ENCODE data around the gene NFKBIB.
"Not testable (repeated sequence)": the region's sequence is repeated elsewhere in the genome, so short reads cannot be mapped to it uniquely, and the experiment has no call there.

NFKBIB gene

DNA sequence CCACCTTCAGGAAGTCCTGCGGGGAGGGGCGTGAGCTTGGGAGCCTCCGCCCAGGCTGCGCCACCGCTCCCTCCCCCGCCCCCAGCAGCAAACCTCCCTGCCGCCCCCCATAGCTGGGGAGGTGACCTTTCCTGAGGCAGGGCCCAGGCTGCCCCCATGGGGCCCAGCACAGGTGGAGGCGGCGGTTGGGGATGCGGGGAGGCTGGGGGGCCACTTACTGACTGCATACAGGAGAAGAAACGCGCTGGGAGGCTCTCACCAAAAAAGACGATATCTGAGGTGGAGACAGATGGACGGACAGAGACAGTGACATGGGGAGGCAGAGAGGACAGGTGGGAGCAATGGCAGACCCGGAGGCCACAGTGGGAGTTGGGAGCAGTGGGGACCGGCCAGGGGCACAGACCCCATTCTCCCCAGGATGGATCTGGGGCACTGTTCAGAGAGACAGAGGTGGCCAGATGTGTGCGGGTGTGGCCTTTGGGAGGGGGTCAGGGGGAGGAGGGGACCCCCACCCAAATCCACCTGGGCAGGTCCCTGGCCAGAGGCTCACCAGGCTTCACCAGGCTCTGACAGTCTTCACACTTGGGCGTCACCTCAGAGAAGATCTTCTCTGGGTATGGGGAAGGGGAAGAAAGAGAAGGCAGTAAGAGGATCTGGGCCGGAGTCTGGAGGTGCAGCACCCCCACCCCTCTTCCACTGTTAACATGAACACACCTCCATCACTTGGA is 18.7 kb upstream of the NFKBIB start:
- Histone ChIP-seq H3K4me3 (ENCODE audit: low read depth, low read length) (no peak overlapping the region), H3K4me2 (ENCODE audit: low read length) (no peak overlapping the region), H3K36me3 (ENCODE audit: control insufficient read depth, insufficient read depth, low read length) (no peaks in the 10 kb centered on the region)

DNA sequence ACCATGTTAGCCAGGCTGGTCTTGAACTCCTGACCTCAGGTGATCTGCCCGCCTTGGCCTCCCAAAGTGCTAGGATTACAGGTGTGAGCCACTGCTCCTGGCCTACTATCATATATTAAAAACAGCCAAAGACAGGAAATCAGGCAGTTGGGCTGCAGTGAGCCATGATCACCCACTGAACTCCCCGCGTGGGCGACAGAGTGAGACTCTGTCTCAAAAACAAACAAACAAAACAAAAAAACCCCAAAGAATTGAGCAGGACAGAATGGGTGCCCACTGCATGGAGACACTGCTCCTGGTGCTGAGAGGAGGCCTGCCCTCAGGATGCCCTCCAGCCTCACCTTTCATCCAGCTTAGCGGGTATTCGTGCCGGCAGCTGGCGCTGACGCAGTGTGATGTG is 16.5 kb upstream of the NFKBIB start:
- Histone ChIP-seq H3K79me2 (no peaks in the 10 kb centered on the region), H3K27me3 (ENCODE audit: control insufficient read depth, insufficient read depth, low read length) (no peaks in the 10 kb centered on the region), H3K9ac (no peak overlapping the region), H3K4me2 (ENCODE audit: low read length) (no peak overlapping the region), H3K4me3 (ENCODE audit: low read depth, low read length) (no peak overlapping the region), H2AFZ (no peak overlapping the region), H3K4me1 (peaks cover 10% of the 10 kb centered on the region), H3K9me3 (ENCODE audit: control insufficient read depth, low read length) (no peaks in the 10 kb centered on the region), H3K27ac (no peak overlapping the region), H3K36me3 (ENCODE audit: control insufficient read depth, insufficient read depth, low read length) (no peaks in the 10 kb centered on the region)
- no peak for TF ChIP-seq CTCF (IDR thresholded peaks at IDR 0.05)

More for the DNA sequence above, 18.7 kb upstream of the NFKBIB start:
- no peaks in the 10 kb centered on the region for H3K79me2 ChIP-seq
- H3K27me3 ChIP-seq (ENCODE audit: control insufficient read depth, insufficient read depth, low read length): no peaks in the 10 kb centered on the region
- no peak overlapping the region for H2AFZ ChIP-seq
- no peak overlapping the region for H3K27ac ChIP-seq
- H3K4me1 ChIP-seq: peaks cover 7% of the 10 kb centered on the region
- H3K9me3 ChIP-seq (ENCODE audit: control insufficient read depth, low read length): no peaks in the 10 kb centered on the region
- no peak for TF ChIP-seq CTCF (IDR thresholded peaks at IDR 0.05)
- H3K9ac ChIP-seq: no peak overlapping the region

DNA sequence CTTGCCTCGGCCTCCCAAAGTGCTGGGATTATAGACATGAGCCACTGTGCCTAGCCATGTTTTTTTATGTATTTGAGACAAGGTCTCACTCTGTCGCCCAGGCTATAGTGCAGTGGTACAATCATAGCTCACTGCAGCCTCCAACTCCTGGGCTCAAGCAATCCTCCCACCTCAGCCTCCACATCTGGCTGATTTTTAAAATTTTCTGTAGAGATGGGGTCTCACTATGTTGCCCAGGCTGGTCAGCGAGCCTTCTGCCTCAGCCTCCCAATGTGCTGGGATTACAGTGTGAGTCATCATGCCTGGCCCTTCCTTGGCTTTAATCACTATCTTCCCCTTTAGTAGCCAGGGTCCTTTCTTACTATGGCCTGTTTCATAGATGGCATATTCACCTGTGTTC is 15.1 kb upstream of the NFKBIB start:
- not testable (repeated sequence) for H3K4me2 ChIP-seq (ENCODE audit: low read length); H3K27me3 ChIP-seq (ENCODE audit: control insufficient read depth, insufficient read depth, low read length); H3K9me3 ChIP-seq (ENCODE audit: control insufficient read depth, low read length); H3K27ac ChIP-seq; H3K36me3 ChIP-seq (ENCODE audit: control insufficient read depth, insufficient read depth, low read length); H3K9ac ChIP-seq; H2AFZ ChIP-seq; H3K4me3 ChIP-seq (ENCODE audit: low read depth, low read length); H3K79me2 ChIP-seq
- H3K4me1 ChIP-seq: peaks cover 10% of the 10 kb centered on the region

- no peak overlapping the region for H3K4me3 ChIP-seq (ENCODE audit: low read depth, low read length)
- no peak overlapping the region for H3K27ac ChIP-seq
- H3K9ac ChIP-seq: no peak overlapping the region
- H3K27me3 ChIP-seq (ENCODE audit: control insufficient read depth, insufficient read depth, low read length): no peaks in the 10 kb centered on the region
- peaks cover 10% of the 10 kb centered on the region for H3K4me1 ChIP-seq
- no peak overlapping the region for H2AFZ ChIP-seq
- H3K4me2 ChIP-seq (ENCODE audit: low read length): no peak overlapping the region
- H3K9me3 ChIP-seq (ENCODE audit: control insufficient read depth, low read length): no peaks in the 10 kb centered on the region
- no peak for TF ChIP-seq CTCF (IDR thresholded peaks at IDR 0.05)
- no peaks in the 10 kb centered on the region for H3K79me2 ChIP-seq
- no peaks in the 10 kb centered on the region for H3K36me3 ChIP-seq (ENCODE audit: control insufficient read depth, insufficient read depth, low read length)
These were observed 10.9 kb upstream of the NFKBIB start for GRCh38 chr19:38888876-38889275.

GRCh38 chr19:38889803-38890202 is 10.0 kb upstream of the NFKBIB start:
- H3K27me3 ChIP-seq (ENCODE audit: control insufficient read depth, insufficient read depth, low read length): no peaks in the 10 kb centered on the region
- no peaks in the 10 kb centered on the region for H3K79me2 ChIP-seq
- no peak for TF ChIP-seq CTCF (IDR thresholded peaks at IDR 0.05)
- H3K4me3 ChIP-seq (ENCODE audit: low read depth, low read length): no peak overlapping the region
- no peaks in the 10 kb centered on the region for H3K36me3 ChIP-seq (ENCODE audit: control insufficient read depth, insufficient read depth, low read length)
- H3K9ac ChIP-seq: no peak overlapping the region
- H3K4me1 ChIP-seq: peaks cover 10% of the 10 kb centered on the region
- H3K27ac ChIP-seq: no peak overlapping the region
- H3K9me3 ChIP-seq (ENCODE audit: control insufficient read depth, low read length): no peaks in the 10 kb centered on the region
- H2AFZ ChIP-seq: no peak overlapping the region
- no peak overlapping the region for H3K4me2 ChIP-seq (ENCODE audit: low read length)
